NCI-H82 (cell line): ENCODE measurements around the gene CYTH1.
A peak's percentile ranks its signal among the peaks of the same experiment; 100 is the strongest.

ENCODE experiments used
- DNase-seq: peaks from one replicate; lab custom pipeline; 2025; lab: John Stamatoyannopoulos, UW

Gene CYTH1

GRCh38 chr17:78647032-78647431, 135.0 kb downstream of the CYTH1 start:
- no peak for DNase-seq

- peak; percentile 36 for DNase-seq
These were observed 136.4 kb downstream of the CYTH1 start for GRCh38 chr17:78645421-78646295.

- no peak for DNase-seq
These were observed 137.1 kb downstream of the CYTH1 start for GRCh38 chr17:78644931-78645351.

DNA sequence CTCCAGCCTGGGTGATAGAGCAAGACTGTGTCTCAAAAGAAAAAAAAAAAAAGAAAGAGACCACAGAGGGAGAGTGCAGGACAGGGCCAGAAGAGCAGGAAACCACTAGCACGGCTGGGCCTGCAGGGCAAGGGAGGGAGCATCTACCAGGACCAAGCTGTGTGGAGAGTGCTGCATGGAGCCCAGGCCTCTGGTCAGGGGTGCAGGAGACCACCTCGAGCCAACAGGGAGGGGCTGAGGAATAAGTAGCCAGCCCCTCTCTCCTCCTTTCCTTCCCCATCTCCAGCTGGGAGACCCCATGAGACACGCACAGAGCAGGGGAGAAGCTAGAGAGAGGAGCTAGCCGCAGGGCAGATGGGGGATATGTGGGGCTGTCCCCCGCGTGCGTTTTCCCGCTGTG, 137.8 kb downstream of the CYTH1 start:
- no peak for DNase-seq

DNA sequence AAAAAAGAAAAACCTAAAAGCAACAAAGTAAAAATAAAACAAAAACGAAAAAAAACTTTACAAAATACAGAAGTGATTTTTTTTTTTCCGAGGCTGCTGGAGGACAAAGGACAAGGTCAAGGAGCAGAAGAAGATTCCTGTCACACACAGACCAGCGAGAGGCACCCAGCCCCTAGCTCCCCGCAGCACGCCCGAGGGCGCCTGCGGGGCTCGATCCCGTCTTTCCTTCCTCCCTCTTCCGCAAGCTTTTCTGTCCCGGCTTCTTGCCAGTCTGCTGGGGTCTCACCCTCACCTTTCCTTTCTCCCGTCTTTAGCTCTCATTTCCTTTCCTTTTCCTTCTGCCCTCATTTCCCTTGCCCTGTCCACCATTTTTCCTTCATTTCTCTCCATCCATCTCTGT, 138.7 kb downstream of the CYTH1 start:
- DNase-seq, result no peak

GRCh38 chr17:78642707-78643106, 139.4 kb downstream of the CYTH1 start:
- DNase-seq, result no peak

GRCh38 chr17:78641666-78642065, 140.4 kb downstream of the CYTH1 start:
- DNase-seq, result no peak

- no peak for DNase-seq
These were observed 140.8 kb downstream of the CYTH1 start for GRCh38 chr17:78641243-78641642.

DNA sequence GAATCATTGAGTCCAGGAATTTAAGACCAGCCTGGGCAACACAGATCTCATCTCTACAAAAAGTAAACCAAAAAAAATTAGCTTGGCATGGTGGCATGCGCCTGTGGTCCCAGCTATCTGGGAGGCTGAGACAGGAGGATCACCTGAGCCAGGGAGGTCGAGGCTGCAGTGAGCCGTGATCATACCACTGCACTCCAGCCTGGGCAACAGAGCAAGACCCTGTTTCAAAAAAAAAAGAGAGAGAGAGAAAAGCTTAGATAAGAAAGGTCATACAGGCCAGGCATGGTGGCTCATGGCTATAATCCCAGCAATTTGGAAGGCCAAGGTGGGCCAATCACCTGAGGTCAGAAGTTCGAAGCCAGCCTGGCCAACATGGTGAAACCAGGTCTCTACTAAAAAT, 141.4 kb downstream of the CYTH1 start:
- DNase-seq, result no peak

DNA sequence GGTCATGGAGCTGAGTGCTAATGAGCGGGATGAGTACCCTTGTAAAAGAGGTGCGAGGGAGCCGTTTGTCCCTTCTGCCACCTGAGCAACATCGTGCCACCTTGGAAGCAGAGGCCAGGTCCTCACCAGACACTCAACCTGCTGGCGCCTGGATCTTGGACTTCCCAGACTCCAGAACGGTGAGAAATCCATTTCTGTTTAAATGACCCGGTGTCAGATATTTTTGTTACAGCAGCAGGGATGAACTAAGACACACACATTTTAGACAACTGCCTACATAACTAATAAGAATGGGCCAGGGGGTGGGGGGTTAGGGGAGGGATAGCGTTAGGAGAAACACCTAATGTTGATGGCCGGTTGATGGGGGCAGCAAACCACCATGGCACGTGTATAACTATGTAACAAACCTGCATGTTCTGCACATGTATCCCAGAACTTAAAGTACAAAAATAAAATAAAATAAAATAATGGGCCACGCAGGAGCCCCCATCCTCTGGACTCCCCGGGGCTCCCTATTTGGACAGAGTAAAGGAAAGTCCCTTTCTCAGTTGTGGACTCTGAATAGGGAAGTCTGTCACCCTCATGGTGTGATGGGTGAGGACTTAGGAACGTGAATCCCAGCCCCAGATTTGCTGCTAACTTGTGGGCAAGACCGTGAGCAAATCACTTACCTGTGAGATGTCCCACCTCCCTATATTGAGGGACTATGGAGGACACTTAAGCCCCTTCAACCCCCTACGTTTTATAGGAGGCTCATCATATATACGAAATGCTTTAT, 144.2 kb downstream of the CYTH1 start:
- no peak for DNase-seq

DNA sequence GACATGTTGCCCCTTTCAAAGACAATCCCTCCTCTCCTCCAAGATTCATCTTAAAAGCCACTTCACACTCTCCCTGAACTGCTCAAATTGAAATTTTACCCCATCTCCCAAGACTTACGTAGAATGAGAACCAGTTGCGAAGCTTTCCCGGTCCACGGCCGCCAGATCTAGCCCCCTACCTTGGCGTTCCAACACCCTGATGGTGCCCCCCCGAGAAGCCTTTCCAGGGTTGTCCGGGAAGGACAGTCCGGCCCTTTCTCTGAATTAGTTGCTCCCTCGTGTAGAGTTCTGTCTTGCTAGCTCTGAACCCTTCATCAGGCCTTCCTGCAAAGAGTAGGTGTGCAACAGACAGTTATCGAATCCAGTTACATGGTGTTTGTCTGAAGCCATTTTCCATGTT, 144.9 kb downstream of the CYTH1 start:
- no peak for DNase-seq

DNA sequence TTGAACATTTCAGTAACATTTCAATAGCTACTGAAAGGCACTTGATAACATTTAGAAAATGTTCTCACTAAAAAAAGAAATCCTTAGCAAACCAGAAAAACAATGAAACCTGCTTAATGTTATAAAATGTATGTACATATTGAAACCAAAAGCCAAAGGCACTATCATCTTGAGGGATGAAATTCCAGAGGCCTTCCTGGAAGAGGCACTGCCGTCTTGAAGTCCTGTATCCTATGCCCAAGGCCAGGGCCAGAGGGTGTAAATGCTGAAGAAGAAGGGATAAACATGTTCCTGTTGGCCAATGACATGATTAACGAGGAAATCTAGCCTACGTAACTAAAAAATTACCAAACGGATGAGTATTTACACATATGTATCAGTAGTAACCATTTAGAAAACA, 147.9 kb downstream of the CYTH1 start:
- no peak for DNase-seq

GRCh38 chr17:78629436-78629995, 152.6 kb downstream of the CYTH1 start:
- DNase-seq, result no peak

DNA sequence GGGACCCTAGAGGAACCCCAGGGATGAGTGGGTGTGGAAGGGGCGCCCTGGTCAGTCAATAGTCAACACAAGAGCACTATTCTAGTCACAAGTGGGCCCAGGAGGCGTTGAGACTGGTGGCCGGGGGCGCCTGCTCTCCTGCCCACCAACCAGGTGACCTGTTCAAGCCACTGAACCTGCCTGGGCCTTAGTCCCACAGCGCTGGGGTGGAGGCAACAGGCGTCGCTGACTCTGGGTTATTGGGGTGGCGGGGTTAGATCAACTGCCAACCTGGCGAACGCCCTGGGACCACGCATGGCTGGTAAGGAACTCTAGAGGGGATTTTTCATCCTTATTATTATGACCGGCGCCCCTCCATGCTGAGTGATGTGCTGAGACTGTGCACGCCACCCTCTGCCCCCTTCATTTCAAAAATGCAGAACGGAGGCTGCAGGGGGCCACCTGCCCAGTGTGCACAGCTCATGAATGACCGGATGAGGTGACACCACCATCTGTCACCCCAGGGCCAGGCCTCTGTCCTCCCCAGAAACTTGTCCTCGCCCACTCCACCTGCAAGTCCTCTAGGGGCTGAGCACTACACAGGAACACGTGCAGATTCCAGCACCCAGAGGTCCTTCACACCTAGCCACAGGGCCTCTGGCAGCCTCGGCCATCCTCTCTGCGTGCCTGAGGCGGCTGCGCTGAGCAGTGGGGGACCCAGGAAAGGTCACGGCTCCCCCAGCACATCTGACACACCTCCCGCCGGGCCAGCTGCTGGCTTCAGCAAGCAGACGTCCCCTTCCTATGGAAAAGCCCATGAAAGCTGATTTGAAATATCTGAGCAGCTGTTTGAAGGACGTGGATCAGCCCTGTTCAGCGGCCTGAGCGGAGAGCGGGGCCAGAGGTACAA, 153.3 kb downstream of the CYTH1 start:
- peak; percentile 70 for DNase-seq

DNA sequence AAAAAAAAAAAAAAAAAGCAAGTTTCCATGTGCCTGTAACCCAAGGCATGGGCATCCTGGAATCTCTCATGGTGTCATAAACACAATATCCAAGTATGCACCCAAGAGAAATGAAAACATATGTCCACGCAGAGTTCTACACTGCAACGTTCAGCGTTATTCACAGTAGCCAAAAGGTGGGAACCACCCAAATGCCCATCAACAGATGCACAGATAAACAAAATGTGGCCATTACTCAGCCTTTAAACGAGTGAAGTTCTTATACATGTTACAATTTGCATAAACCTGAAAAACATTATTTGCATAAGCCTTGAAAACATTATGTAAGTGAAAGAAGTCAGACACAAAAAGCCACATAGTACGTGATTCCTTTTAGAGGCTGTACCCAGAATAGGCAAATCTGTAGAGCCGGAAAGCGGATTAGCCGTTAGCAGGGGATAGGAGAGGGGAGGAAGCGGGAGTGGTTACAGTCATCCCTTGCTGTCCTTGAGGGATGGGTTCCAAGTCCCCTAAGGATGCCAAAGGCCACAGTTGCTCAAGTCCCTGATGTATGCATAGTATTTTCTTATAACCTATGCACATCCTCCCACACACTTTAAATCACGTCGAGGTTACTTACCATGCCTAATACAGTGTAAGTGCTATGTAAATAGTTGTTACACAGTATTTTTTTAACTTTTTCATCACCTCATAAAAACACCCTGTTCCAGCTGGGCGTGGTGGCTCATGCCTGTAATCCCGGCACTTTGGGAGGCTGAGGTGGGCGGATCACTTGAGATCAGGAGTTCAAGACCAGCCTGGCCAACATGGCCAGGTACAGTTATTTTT, 157.5 kb downstream of the CYTH1 start:
- peak; percentile 85 for DNase-seq
